Prostate gland (tissue), 2 donors: ENCODE measurements around the gene FAM20A. TPM values are rescaled to one million over a fixed set of nuclear protein-coding genes. Genes with fewer than 3 reads are reported as not detected.

Experiments used
- DNase-seq: peaks from one replicate; pipeline ENCODE4 v3.0.0-alpha.2; 2019; ENCODE audit warnings: low spot score
- H3K27ac ChIP-seq, 2 donors: fragments of 200-600 bp; sonication (generic); 2 replicates each; pipeline ENCODE4 v1.5.1; 2017 to 2019
- H3K27me3 ChIP-seq: fragments of 200-600 bp; sonication (generic); replicated peaks from 2 replicates; pipeline ENCODE4 v1.5.1; 2019; ENCODE audit not compliant: insufficient read depth
- H3K36me3 ChIP-seq, 2 donors: fragments of 200-600 bp; sonication (generic); 1 replicate in 1 of 2; 2 replicates in 1 of 2; pipeline versions ENCODE4 v1.5.1 to v1.8.1; 2017 to 2019
- H3K4me1 ChIP-seq: fragments of 200-600 bp; sonication (generic); replicated peaks from 2 replicates; pipeline ENCODE4 v1.5.1; 2019
- H3K4me3 ChIP-seq, 2 donors: fragments of 200-600 bp; sonication (generic); 2 replicates each; pipeline ENCODE4 v1.5.1; 2017 to 2019
- H3K9me3 ChIP-seq: fragments of 200-600 bp; sonication (generic); 2 replicates; pipeline ENCODE4 v1.5.1; 2017
- CTCF ChIP-seq, 4 experiments: fragments of 200-600 bp in 2 of 4; fragments of 450-650 bp in 2 of 4; sonication (generic) in 2 of 4; IDR thresholded peaks; 1 replicate in 3 of 4; 2 replicates in 1 of 4; pipeline ENCODE4 v1.5.1; 2016 to 2019; ENCODE audit warnings: antibody characterized with exemption in 4 of 4, mild to moderate bottlenecking in 2 of 4, moderate library complexity in 2 of 4
- POLR2A ChIP-seq: fragments of 450-650 bp; IDR thresholded peaks from one replicate; pipeline ENCODE4 v1.6.1; 2016; ENCODE audit warnings: antibody characterized with exemption, mild to moderate bottlenecking
- POLR2AphosphoS5 ChIP-seq: sonication (generic); formaldehyde crosslinking; IDR thresholded peaks from one replicate; pipeline ENCODE4 v1.6.1; 2017; ENCODE audit warnings: antibody characterized with exemption
- WGBS: methylation state at CpG from one replicate; pipeline ENCODE4 v1.1.5; 2018; 5-methylcytosine and 5-hydroxymethylcytosine counted together
- intact Hi-C: fragments of 100-400 bp; cut with DNase I; formaldehyde crosslinking; loops from one replicate; pipeline ENCODE4 v1.14.2; 2022
- total RNA-seq, 2 donors: library from RNA; depleted of rRNA; stranded (reverse); fragments of >200 nt; gene quantifications; one replicate each; pipeline ENCODE4 v1.1.0, GENCODE V29; 2016

FAM20A gene
- total RNA-seq, 2 donors from 2014 or later: 0.14 to 47.7 TPM

- intact Hi-C loops: no loop called here
- TF ChIP-seq POLR2A: no peak
- no peak for TF ChIP-seq CTCF (IDR thresholded peaks at IDR 0.05)
- TF ChIP-seq POLR2AphosphoS5: no peak
- WGBS: 22% methylated on average over 3 of the region's 3 CpGs
- no peaks in the 10 kb centered on the region for H3K36me3 ChIP-seq
- H3K9me3 ChIP-seq: no peaks in the 10 kb centered on the region
- H3K27me3 ChIP-seq: peaks cover 1% of the 10 kb centered on the region
- DNase-seq: no peak
- H3K27ac ChIP-seq: no peak overlapping the region
- no peak overlapping the region for H3K4me3 ChIP-seq
- no peaks in the 10 kb centered on the region for H3K4me1 ChIP-seq
These were observed 8.2 kb downstream of the FAM20A start for GRCh38 chr17:68592682-68593641.

- Histone ChIP-seq H3K27me3 (peaks cover 1% of the 10 kb centered on the region), H3K27ac (no peak overlapping the region), H3K36me3 (no peaks in the 10 kb centered on the region), H3K9me3 (no peaks in the 10 kb centered on the region), H3K4me3 (no peak overlapping the region), H3K4me1 (no peaks in the 10 kb centered on the region)
- no peak for TF ChIP-seq CTCF (IDR thresholded peaks at IDR 0.05)
- TF ChIP-seq POLR2AphosphoS5: no peak
- TF ChIP-seq POLR2A: no peak
- intact Hi-C loops: no loop called here
- DNase-seq: no peak
- WGBS: 67% methylated on average over 2 of the region's 2 CpGs
These were observed 9.2 kb downstream of the FAM20A start for GRCh38 chr17:68592009-68592408.

GRCh38 chr17:68591583-68591982 is 9.6 kb downstream of the FAM20A start:
- Histone ChIP-seq H3K4me1 (no peaks in the 10 kb centered on the region), H3K27ac (no peak overlapping the region), H3K4me3 (no peak overlapping the region), H3K27me3 (no peaks in the 10 kb centered on the region), H3K36me3 (no peaks in the 10 kb centered on the region), H3K9me3 (no peaks in the 10 kb centered on the region)
- WGBS: 89% methylated on average over 12 of the region's 12 CpGs
- TF ChIP-seq POLR2A (no peak), POLR2AphosphoS5 (no peak), CTCF (IDR thresholded peaks at IDR 0.05) (no peak)
- no peak for DNase-seq
- intact Hi-C loops: no loop called here

GRCh38 chr17:68589086-68589485 is 12.1 kb downstream of the FAM20A start:
- WGBS: 95% methylated on average over 3 of the region's 3 CpGs
- Histone ChIP-seq H3K36me3 (no peaks in the 10 kb centered on the region), H3K27ac (no peak overlapping the region), H3K4me3 (no peak overlapping the region), H3K27me3 (no peaks in the 10 kb centered on the region), H3K4me1 (no peaks in the 10 kb centered on the region), H3K9me3 (no peaks in the 10 kb centered on the region)
- TF ChIP-seq POLR2A (no peak), CTCF (IDR thresholded peaks at IDR 0.05) (no peak), POLR2AphosphoS5 (no peak)
- DNase-seq: no peak
- intact Hi-C loops: no loop called here

- DNase-seq: no peak
- no peaks in the 10 kb centered on the region for H3K9me3 ChIP-seq
- no peaks in the 10 kb centered on the region for H3K36me3 ChIP-seq
- 100% methylated on average over 1 of the region's 1 CpG for WGBS
- no peaks in the 10 kb centered on the region for H3K27me3 ChIP-seq
- no peak overlapping the region for H3K4me3 ChIP-seq
- TF ChIP-seq POLR2A: no peak
- TF ChIP-seq POLR2AphosphoS5: no peak
- no peak for TF ChIP-seq CTCF (IDR thresholded peaks at IDR 0.05)
- H3K4me1 ChIP-seq: no peaks in the 10 kb centered on the region
- H3K27ac ChIP-seq: no peak overlapping the region
- intact Hi-C loops: no loop called here
These were observed 12.8 kb downstream of the FAM20A start for GRCh38 chr17:68588362-68588761.
